ENCODE measurements around the gene TMEM138.
"Not testable (repeated sequence)": the region's sequence is repeated elsewhere in the genome, so short reads cannot be mapped to it uniquely, and the experiment has no call there.

The TMEM138 gene

DNA sequence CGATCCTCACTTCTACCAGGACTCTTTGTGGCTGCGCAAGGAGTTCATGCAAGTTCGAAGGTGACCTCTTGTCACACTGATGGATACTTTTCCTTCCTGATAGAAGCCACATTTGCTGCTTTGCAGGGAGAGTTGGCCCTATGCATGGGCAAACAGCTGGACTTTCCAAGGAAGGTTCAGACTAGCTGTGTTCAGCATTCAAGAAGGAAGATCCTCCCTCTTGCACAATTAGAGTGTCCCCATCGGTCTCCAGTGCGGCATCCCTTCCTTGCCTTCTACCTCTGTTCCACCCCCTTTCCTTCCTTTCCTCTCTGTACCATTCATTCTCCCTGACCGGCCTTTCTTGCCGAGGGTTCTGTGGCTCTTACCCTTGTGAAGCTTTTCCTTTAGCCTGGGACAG, 6.5 kb downstream of the TMEM138 start:
- DNase-seq: no peak

DNA sequence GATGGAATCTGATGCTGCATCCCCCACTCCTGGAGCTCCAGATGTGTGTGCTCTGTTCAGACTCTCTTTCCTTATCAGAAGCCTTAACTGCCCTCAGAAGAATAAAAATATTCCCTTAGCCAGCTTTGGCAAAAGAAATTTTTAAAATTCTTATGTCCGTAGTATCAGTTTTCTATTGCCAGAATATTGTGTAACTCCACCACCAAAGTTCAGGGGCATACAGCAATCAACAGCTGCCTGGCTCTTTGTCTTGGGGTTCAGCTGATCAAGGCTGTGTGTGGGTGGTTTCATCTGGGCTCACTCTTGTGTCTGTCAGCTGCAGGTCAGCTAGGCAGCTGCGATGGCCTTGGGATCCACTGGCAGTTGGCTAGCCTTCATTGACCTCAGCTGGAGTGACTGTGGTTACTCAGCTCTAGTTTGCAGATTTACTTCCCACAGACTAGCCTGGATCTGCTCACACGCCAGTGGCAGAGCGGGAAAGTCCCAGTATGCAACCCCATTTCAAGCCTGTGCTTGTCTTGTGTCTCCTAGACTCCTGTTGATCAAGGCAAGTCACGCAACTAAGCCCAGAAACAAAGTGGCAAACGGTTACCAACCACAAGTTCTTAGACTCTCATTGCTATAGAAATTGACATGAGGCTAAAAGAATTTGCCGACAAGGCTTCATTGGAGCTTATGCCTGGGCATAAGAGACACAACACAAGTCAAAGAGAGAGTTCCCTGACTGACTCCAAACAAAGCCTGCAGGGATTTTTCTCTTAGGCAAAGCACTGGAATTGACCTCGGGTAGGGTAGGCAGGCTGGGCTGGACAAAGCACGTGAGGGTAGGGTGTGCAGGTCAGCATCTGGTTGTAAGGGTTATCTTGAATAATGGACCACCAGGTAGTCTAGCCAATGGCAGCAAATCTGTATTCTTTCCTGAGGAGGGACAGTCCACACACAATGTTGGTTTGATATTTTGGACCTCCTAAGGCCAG, 7.5 kb downstream of the TMEM138 start:
- DNase-seq: no peak

DNA sequence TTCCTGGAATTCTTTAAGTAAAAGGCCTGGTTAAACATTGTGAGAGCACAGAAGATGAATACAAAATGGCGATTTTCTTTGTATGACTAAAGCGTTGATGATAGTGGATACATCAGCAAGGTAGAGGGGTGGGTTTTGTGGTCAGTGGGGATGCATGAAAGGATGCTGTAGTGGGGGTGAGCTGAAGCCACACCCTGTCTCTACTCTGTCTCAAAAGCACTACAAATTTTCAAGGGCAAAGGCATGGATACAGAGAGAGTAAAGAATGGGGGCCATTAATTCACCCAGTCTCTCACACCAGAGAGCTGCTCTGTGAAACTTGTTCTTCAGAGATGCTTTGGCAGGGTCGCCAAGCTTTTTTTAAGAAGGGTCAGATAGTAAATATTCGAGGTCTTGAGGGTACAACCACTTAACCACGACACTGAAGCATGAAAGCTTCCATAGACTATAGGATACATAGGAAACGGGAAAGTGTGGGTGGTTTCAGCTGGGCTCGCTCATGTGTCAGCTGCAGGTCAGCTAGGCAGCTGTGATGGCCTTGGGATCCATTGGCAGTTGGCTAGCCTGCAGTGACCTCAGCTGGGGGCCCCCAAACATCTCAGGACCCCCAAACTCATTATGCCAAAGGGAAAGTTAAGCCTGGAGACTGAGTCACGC, 8.3 kb downstream of the TMEM138 start:
- DNase-seq: no peak

- no peak for DNase-seq
These were observed 10.7 kb downstream of the TMEM138 start for GRCh38 chr11:61372659-61373420.

- DNase-seq: no peak
These were observed 13.6 kb downstream of the TMEM138 start for GRCh38 chr11:61375761-61376108.

- no peak for DNase-seq
These were observed 15.4 kb downstream of the TMEM138 start for GRCh38 chr11:61377461-61378160.

DNA sequence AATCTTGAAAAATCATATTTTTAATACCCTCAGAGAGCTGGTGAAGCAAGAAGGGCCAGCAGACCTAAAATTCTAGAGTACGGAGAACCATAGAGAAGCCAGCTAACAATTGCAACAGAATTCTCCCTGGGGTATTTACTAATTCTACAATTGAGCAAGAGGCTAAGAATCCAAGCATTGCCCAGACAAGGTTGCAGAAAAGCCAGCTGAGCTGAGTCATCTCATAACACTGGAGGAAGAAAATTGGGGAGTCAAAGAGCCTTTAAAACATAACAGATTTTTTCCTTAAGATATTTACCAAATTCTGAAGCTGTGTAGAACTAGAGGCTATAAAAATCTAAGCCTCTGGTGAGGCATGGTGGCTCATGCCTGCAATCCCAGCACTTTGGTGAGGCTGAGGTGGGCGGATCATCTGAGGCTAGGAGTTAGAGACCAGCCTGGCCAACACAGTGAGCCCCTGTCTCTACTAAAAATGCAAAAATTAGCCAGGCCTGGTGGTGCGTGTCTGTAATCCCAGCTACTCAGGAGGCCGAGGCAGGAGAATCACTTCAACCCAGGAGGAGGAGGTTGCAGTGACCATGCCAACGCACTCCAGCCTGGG, 16.6 kb downstream of the TMEM138 start:
- no peak for DNase-seq

GRCh38 chr11:61380884-61381283, 18.7 kb downstream of the TMEM138 start:
- DNase-seq: no peak

GRCh38 chr11:61383859-61384258, 21.7 kb downstream of the TMEM138 start:
- not testable (repeated sequence) for DNase-seq

- no peak for DNase-seq
These were observed 22.4 kb downstream of the TMEM138 start for GRCh38 chr11:61384271-61385242.

DNA sequence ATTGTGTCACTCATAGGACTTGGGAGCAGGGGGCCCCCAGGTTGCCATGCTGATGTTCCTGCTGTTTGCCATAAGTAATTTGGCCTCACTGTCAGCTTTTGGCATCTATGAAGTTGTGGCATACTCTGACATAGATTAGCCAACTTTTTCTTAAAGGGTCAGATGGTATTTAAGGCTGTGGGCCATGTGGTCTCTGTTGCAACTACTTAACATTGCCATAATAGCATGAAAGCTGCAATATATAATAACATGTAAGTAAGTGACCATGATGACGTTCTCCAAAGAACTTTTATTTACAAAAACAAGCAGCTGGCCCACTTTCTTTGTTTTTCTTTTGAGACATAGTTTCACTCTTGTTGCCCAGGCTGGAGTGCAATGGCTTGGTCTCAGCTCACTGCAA, 28.0 kb downstream of the TMEM138 start:
- DNase-seq: no peak

DNA sequence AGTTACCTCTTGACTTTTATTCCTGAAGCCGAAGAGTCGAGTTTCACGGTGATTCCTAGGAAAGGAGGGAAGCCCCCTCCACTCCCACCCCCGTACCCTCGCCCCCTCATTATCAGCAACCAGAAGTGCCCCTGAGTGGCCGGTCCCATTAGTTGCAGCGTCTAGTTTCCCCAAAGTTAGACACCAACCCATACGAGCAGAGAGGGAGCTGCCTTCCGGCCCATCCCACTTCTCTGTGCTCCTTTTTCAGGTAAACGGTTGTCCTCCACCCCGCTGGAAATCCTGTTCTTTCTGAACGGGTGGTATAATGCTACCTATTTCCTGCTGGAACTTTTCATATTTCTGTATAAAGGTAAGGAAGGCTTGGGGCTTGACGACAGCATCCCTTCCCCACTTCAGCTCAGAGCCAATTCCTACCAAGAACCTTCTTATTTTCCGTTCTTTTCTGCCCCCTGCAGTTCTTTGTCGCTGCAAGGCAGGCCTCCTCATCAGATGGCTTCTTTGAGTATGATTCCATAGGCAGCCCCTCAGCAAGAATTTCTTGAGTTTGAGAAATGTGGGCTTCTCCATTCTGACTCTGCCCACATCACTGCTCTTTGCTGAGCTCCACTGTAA, 30.9 kb downstream of the TMEM138 start:
- DNase-seq: no peak

- DNase-seq: no peak
These were observed 39.0 kb downstream of the TMEM138 start for GRCh38 chr11:61401173-61401572.

DNA sequence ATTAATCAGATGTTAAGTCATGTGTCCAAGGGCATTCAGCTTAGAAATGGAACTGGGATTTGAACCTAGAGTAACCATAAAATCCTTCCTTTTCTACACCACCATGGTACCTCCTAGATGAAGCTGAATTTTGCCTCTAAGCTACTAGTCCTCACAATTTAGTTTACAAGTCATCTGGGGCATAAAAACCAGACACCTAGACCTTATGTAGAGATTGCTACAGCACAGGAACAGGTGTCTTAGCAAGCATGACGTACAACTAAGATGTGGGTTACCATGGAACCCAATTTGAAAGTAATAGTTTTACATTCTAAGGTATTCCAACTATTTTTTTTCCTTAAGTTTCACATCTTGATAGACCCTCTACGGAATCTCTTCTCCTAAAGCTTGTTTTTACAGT, 39.4 kb downstream of the TMEM138 start:
- DNase-seq: no peak

DNA sequence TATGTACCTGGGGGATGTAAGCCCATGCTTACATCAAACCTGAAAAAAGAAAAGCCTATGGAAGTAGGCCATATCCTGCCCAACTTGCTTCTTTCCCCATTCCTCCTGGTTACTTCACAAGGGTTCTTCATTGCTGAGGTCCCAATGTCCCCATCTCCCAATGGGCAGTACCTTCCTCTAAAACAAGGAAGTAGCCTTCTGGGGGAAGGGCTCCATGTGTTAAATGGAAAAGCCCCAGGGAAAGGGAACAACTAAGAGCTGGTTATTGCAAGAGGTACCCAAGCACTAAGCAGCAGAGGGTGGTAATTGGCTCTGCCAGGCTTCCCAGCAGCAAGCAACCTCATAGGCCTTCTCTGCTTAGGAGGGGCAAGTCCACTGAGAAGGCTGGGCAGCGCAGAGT, 41.5 kb downstream of the TMEM138 start:
- DNase-seq: no peak

GRCh38 chr11:61404103-61404502, 41.9 kb downstream of the TMEM138 start:
- no peak for DNase-seq

DNA sequence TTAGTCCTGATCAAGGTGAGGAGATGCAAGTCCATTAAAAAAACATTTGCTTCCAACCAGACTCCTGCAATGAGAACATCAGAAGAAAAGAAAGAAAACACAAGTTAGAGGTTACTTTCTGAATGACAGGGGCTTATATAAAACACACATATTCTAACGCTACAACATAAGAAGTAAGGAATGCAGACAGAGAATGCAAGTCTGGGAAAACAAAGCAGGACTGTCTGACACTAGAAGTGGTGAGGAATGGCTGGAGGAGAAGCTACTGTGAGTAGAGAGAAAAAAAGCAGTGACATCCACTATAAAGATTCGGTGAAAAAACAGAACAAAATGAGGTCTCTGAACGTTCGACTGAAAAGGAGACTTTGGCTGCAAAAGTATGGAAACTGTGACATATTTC, 42.5 kb downstream of the TMEM138 start:
- DNase-seq: no peak

GRCh38 chr11:61406067-61406466, 43.9 kb downstream of the TMEM138 start:
- no peak for DNase-seq

GRCh38 chr11:61406991-61407728, 45.0 kb downstream of the TMEM138 start:
- DNase-seq: no peak

DNA sequence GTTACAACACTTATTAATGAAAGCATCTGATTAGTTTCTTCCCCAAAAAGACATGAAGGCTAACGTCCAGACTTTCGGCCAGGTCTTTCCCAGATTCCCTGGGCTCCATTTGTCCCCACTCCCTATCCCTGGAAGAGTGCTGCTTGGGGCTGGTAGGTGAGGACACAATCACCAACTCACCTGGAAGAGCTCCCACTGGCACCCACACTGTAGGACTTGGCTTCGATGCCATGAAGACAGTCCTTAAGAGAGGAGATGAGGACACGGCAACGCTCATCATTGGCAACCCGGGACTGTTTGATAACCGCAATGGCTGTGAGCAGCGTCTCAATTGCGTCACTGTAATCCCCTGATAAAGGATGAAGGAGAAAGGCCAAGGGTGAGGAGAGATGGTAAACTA, 49.4 kb downstream of the TMEM138 start:
- no peak for DNase-seq
